Suprapubic skin (tissue), 4 donors: ENCODE measurements around the gene TMEM131. TPM values are rescaled to one million over a fixed set of nuclear protein-coding genes. Genes with fewer than 3 reads are reported as not detected.

Source experiments
- DNase-seq, 2 donors: peaks; one replicate each; pipeline ENCODE4 v3.0.0-alpha.2; 2019; ENCODE audit warnings: low spot score in 2 of 2
- H3K27ac ChIP-seq: fragments of 200-600 bp; sonication (generic); one replicate; pipeline ENCODE4 v1.5.1; 2019
- H3K27me3 ChIP-seq: fragments of 200-600 bp; sonication (generic); one replicate; pipeline ENCODE4 v1.5.1; 2019
- H3K36me3 ChIP-seq: fragments of 200-600 bp; sonication (generic); one replicate; pipeline ENCODE4 v1.5.1; 2019
- H3K4me1 ChIP-seq: fragments of 200-600 bp; sonication (generic); one replicate; pipeline ENCODE4 v1.5.1; 2019
- H3K4me3 ChIP-seq: fragments of 200-600 bp; sonication (generic); one replicate; pipeline ENCODE4 v1.5.1; 2019; ENCODE audit warnings: mild to moderate bottlenecking
- H3K9me3 ChIP-seq: fragments of 200-600 bp; sonication (generic); one replicate; pipeline ENCODE4 v1.5.1; 2019
- CTCF ChIP-seq, 2 donors: fragments of 200-600 bp in 1 of 2; fragments of 450-650 bp in 1 of 2; sonication (generic) in 1 of 2; IDR thresholded peaks; one replicate each; pipeline ENCODE4 v1.5.1; 2016 to 2019; ENCODE audit warnings: antibody characterized with exemption in 2 of 2, mild to moderate bottlenecking in 1 of 2, moderate library complexity in 1 of 2
- EP300 ChIP-seq: sonication (generic); formaldehyde crosslinking; IDR thresholded peaks from one replicate; pipeline ENCODE4 v1.6.1; 2017; ENCODE audit warnings: antibody characterized with exemption
- POLR2A ChIP-seq, 2 donors: fragments of 450-650 bp; IDR thresholded peaks; one replicate each; pipeline ENCODE4 v1.6.1; 2017; ENCODE audit warnings: antibody characterized with exemption in 2 of 2, mild to moderate bottlenecking in 2 of 2, moderate library complexity in 2 of 2
- POLR2AphosphoS5 ChIP-seq, 3 donors: sonication (generic); formaldehyde crosslinking; IDR thresholded peaks; one replicate each; pipeline ENCODE4 v1.6.1; 2017; ENCODE audit warnings: antibody characterized with exemption in 3 of 3
- WGBS: methylation state at CpG from one replicate; pipeline ENCODE4 v1.1.5; 2018; 5-methylcytosine and 5-hydroxymethylcytosine counted together
- total RNA-seq, 4 donors: library from RNA; depleted of rRNA; stranded (reverse); fragments of >200 nt; gene quantifications; one replicate each; pipeline ENCODE4 v1.1.0, GENCODE V29; 2016

The TMEM131 gene
- total RNA-seq, 4 donors from 2014 or later: 39.7 to 117 (median 42.5) TPM

- no peaks in the 10 kb centered on the region for H3K36me3 ChIP-seq
- TF ChIP-seq POLR2AphosphoS5 (IDR thresholded peaks at IDR 0.05) (no peak), CTCF (IDR thresholded peaks at IDR 0.05) (no peak), POLR2A (IDR thresholded peaks at IDR 0.05) (no peak), EP300 (no peak)
- H3K27me3 ChIP-seq: no peaks in the 10 kb centered on the region
- H3K9me3 ChIP-seq: no peaks in the 10 kb centered on the region
- 89% methylated on average over 2 of the region's 2 CpGs for WGBS
- no peak for DNase-seq
- H3K4me3 ChIP-seq: no peak overlapping the region
- peaks cover 24% of the 10 kb centered on the region for H3K4me1 ChIP-seq
- no peak overlapping the region for H3K27ac ChIP-seq
These were observed 81.9 kb downstream of the TMEM131 start for GRCh38 chr2:97913846-97914245.

GRCh38 chr2:97911922-97912575 is 83.7 kb downstream of the TMEM131 start:
- 78% methylated on average over 1 of the region's 1 CpG for WGBS
- Histone ChIP-seq H3K36me3 (no peaks in the 10 kb centered on the region), H3K27ac (no peak overlapping the region), H3K4me3 (no peak overlapping the region), H3K9me3 (no peaks in the 10 kb centered on the region), H3K4me1 (peaks cover 24% of the 10 kb centered on the region), H3K27me3 (no peaks in the 10 kb centered on the region)
- DNase-seq: no peak
- TF ChIP-seq CTCF (IDR thresholded peaks at IDR 0.05): no peak
- no peak for TF ChIP-seq POLR2AphosphoS5 (IDR thresholded peaks at IDR 0.05)
- TF ChIP-seq POLR2A (IDR thresholded peaks at IDR 0.05): no peak
- TF ChIP-seq EP300: no peak

- Histone ChIP-seq H3K27ac (no peak overlapping the region), H3K9me3 (no peaks in the 10 kb centered on the region), H3K4me1 (peaks cover 17% of the 10 kb centered on the region), H3K27me3 (no peaks in the 10 kb centered on the region), H3K36me3 (peaks cover 3% of the 10 kb centered on the region), H3K4me3 (no peak overlapping the region)
- no peak for TF ChIP-seq POLR2AphosphoS5 (IDR thresholded peaks at IDR 0.05)
- no peak for DNase-seq
- WGBS: 84% methylated on average over 4 of the region's 4 CpGs
These were observed 84.4 kb downstream of the TMEM131 start for GRCh38 chr2:97911206-97911921.

GRCh38 chr2:97910403-97911205 is 85.1 kb downstream of the TMEM131 start:
- no peak for DNase-seq
- Histone ChIP-seq H3K4me3 (no peak overlapping the region), H3K27ac (no peak overlapping the region), H3K27me3 (no peaks in the 10 kb centered on the region), H3K4me1 (peaks cover 10% of the 10 kb centered on the region), H3K36me3 (peaks cover 6% of the 10 kb centered on the region), H3K9me3 (no peaks in the 10 kb centered on the region)
- WGBS: 94% methylated on average over 9 of the region's 9 CpGs
- TF ChIP-seq POLR2A (IDR thresholded peaks at IDR 0.05) (no peak), POLR2AphosphoS5 (IDR thresholded peaks at IDR 0.05) (no peak)

- Histone ChIP-seq H3K4me3 (no peak overlapping the region), H3K27me3 (no peaks in the 10 kb centered on the region), H3K27ac (no peak overlapping the region), H3K9me3 (no peaks in the 10 kb centered on the region), H3K4me1 (peaks cover 6% of the 10 kb centered on the region), H3K36me3 (peaks cover 6% of the 10 kb centered on the region)
- WGBS: 92% methylated on average over 6 of the region's 6 CpGs
- no peak for DNase-seq
- no peak for TF ChIP-seq POLR2AphosphoS5 (IDR thresholded peaks at IDR 0.05)
- TF ChIP-seq CTCF (IDR thresholded peaks at IDR 0.05): no peak
- TF ChIP-seq EP300: no peak
- TF ChIP-seq POLR2A (IDR thresholded peaks at IDR 0.05): no peak
These were observed 87.5 kb downstream of the TMEM131 start for GRCh38 chr2:97908208-97908676.
